Measurements from ENCODE around the gene ITGA2B. TPM values are rescaled to one million over a fixed set of nuclear protein-coding genes. Genes with fewer than 3 reads are reported as not detected.

Gene ITGA2B
- total and polyA plus RNA-seq, 2 of the 8 experiments (the other 6 are each of a cell fraction or from before 2014, with no cell fraction given): 6.9 to 12.3 TPM

DNA sequence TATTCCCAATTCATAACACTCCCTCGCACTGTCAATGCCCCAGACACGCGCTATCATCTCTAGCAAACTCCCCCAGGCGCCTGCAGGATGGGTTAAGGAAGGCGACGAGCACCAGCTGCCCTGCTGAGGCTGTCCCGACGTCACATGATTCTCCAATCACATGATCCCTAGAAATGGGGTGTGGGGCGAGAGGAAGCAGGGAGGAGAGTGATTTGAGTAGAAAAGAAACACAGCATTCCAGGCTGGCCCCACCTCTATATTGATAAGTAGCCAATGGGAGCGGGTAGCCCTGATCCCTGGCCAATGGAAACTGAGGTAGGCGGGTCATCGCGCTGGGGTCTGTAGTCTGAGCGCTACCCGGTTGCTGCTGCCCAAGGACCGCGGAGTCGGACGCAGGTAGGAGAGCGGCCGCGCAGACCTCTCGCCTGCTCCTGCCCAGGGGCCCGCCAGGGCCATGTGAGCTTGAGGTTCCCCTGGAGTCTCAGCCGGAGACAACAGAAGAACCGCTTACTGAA, 44.5 kb downstream of the ITGA2B start, which contains the start of gene GRN (continued):
- TF ChIP-seq EP300 (IDR thresholded peaks at IDR 0.05; ENCODE audit: borderline replicate concordance in 1 of 2, low read depth in 2 of 2, low read length in 2 of 2) (peak in 1 of 2 experiments; percentile 67; a peak in 1 of 3 replicates), NRF1 (IDR thresholded peaks at IDR 0.05; ENCODE audit: low read depth, low read length) (no peak), SP1 (IDR thresholded peaks at IDR 0.05; ENCODE audit: low read depth, low read length) (peak; percentile 93), SIN3A (conservative IDR thresholded peaks at IDR 0.05 in 1 of 2, IDR thresholded peaks at IDR 0.05 in 1 of 2; ENCODE audit: low read depth in 1 of 2, low read length in 2 of 2) (peak; percentile 97 to 99), TAF1 (IDR thresholded peaks at IDR 0.05; ENCODE audit: low read depth, low read length) (peak; percentile 93), SRF (IDR thresholded peaks at IDR 0.05; ENCODE audit: low read depth, low read length) (0 out of 2 replicates have a peak, but pooled peaks have one; percentile 29), POLR2AphosphoS5 (IDR thresholded peaks at IDR 0.05; ENCODE audit: low read depth, low read length) (no peak; the same call in 1 of the 2 replicates), CHD2 (IDR thresholded peaks at IDR 0.05; ENCODE audit: low read length) (peak; percentile 80), BRCA1 (IDR thresholded peaks at IDR 0.05; ENCODE audit: low read depth, low read length) (no peak), POU5F1 (IDR thresholded peaks at IDR 0.05; ENCODE audit: low read depth, low read length) (no peak), SAP30 (IDR thresholded peaks at IDR 0.05; ENCODE audit: insufficient read depth, insufficient replicate concordance, low read length) (peak; percentile 77), TEAD4 (IDR thresholded peaks at IDR 0.05; ENCODE audit: low read depth, low read length) (peak; percentile 87), RXRA (IDR thresholded peaks at IDR 0.05; ENCODE audit: insufficient read depth, low read depth, low read length) (0 out of 2 replicates have a peak, but pooled peaks have one; percentile 42), SP2 (IDR thresholded peaks at IDR 0.05; ENCODE audit: low read length) (peak; percentile 51), KDM4A (IDR thresholded peaks at IDR 0.05; ENCODE audit: low read depth, low read length, severe bottlenecking) (no peak), E2F6 (IDR thresholded peaks at IDR 0.05) (peak; percentile 76), SIRT6 (IDR thresholded peaks at IDR 0.05; ENCODE audit: low read length) (no peak), SIX5 (IDR thresholded peaks at IDR 0.05; ENCODE audit: low read depth, low read length) (no peak), KDM1A (IDR thresholded peaks at IDR 0.05; ENCODE audit: borderline replicate concordance, low read length) (no peak), TAF7 (optimal IDR thresholded peaks at IDR 0.05; ENCODE audit: borderline replicate concordance, low read depth, low read length) (peak; percentile 70), ATF2 (IDR thresholded peaks at IDR 0.05; ENCODE audit: low read length) (no peak)
